Naive B cell (primary cell): ENCODE data around the gene GM2A. TPM values are rescaled to one million over a fixed set of nuclear protein-coding genes. Genes with fewer than 3 reads are reported as not detected.

Experiments
- ATAC-seq, 2 donors: fragments of 150-1000 bp; cut with Tn5 transposase; 2 replicates each; pipeline ENCODE4 v1.10.0; 2021; ENCODE audit warnings: low read depth in 2 of 2, mild to moderate bottlenecking in 2 of 2, moderate library complexity in 2 of 2
- DNase-seq: peaks from one replicate; pipeline ENCODE4 v3.0.0; 2022
- H3K27ac Mint-ChIP-seq, 6 donors: one replicate each; pipeline ENCODE4 v1.8.0; 2020 to 2022; ENCODE audit warnings: mild to moderate bottlenecking in 6 of 6, mixed read lengths in 6 of 6, moderate library complexity in 5 of 6, inconsistent platforms in 2 of 6
- H3K27me3 Mint-ChIP-seq, 3 donors: one replicate each; pipeline ENCODE4 v1.8.0; 2021 to 2022; ENCODE audit warnings: mixed read lengths in 3 of 3, mild to moderate bottlenecking in 1 of 3
- H3K36me3 Mint-ChIP-seq, 2 donors: one replicate each; pipeline ENCODE4 v1.8.0; 2020 to 2022; ENCODE audit warnings: mixed read lengths in 2 of 2, inconsistent platforms in 1 of 2, mild to moderate bottlenecking in 1 of 2
- H3K4me1 Mint-ChIP-seq, 3 donors: one replicate each; pipeline ENCODE4 v1.8.0; 2020 to 2022; ENCODE audit warnings: mixed read lengths in 3 of 3, inconsistent platforms in 1 of 3, mild to moderate bottlenecking in 1 of 3, moderate library complexity in 1 of 3
- H3K4me3 Mint-ChIP-seq, 8 donors: one replicate each; pipeline ENCODE4 v1.8.0; 2020 to 2022; ENCODE audit warnings: mild to moderate bottlenecking in 8 of 8, mixed read lengths in 8 of 8, moderate library complexity in 8 of 8, inconsistent platforms in 2 of 8
- H3K9me3 Mint-ChIP-seq, 7 donors: one replicate each; pipeline ENCODE4 v1.8.0; 2020 to 2022; ENCODE audit warnings: mixed read lengths in 7 of 7, mild to moderate bottlenecking in 5 of 7, inconsistent platforms in 2 of 7, moderate library complexity in 1 of 7
- polyA plus RNA-seq, 6 donors: library from polyadenylated mRNA; unstranded; fragments of 300-500 nt; fragmentation: Illumina TruSeq; gene quantifications; one replicate each; pipeline ENCODE4 v1.2.3, GENCODE V29; 2021; ENCODE audit warnings: low read depth in 6 of 6

The GM2A gene
- polyA plus RNA-seq, 6 donors from 2014 or later, result 37.6 to 74.5 (median 53.4) TPM

DNA sequence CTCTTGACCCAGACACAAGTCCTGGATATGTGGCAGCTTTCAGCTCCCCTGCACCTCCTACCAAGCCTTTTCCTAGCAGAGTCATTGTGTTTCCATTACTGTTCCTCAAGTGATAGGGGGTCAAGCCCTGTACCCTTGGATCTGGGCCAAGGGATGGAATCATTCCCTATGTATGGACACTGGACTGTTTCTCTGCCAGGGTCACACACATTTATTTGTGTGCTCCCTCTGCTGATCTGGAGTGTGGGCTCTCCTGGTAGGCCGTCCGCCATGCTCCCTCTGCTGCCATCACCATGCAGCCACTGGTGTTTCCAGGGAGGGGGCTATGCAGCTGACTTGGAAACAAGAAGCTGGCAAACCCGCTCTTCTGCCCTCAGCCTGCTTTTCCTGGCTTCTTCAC lies 9.5 kb downstream of the GM2A start:
- peak overlapping the region in 1 of 8 donors; percentile 35 for H3K4me3 Mint-ChIP-seq
- peaks cover 18 to 51% of the 10 kb centered on the region in 2 donors for H3K36me3 Mint-ChIP-seq
- no peak for ATAC-seq
- no peak for DNase-seq
- H3K4me1 Mint-ChIP-seq, result peaks cover 51 to 57% (median 56%) of the 10 kb centered on the region in 3 donors
- H3K27me3 Mint-ChIP-seq, result no peaks in the 10 kb centered on the region
- no peaks in the 10 kb centered on the region for H3K9me3 Mint-ChIP-seq
- peak overlapping the region; percentile 10 to 85 (median 76) for H3K27ac Mint-ChIP-seq

DNA sequence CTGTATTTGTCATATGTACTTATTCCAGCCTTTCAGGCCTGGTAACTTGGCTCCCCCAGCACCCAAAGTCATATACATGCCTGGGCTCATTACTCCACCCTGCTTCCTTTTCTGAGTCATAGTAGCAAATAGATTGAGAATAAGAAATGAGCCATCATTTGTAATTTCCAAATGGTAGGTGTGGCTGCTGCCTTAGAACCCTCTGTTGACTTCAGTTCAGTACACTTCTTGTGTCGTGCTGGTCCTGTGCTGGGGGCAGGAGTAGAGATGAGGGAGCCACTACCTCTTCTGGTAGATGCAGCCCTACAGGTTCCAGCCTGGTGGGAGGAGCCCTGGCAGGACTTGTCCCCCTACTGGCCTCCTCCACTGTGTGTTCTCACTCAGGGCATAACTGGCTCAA lies 11.1 kb downstream of the GM2A start:
- no peak for ATAC-seq
- Mint-ChIP-seq H3K4me1 (peaks cover 35 to 41% (median 40%) of the 10 kb centered on the region in 3 donors), H3K36me3 (peaks cover 19 to 43% of the 10 kb centered on the region in 2 donors), H3K27me3 (no peaks in the 10 kb centered on the region), H3K9me3 (no peaks in the 10 kb centered on the region), H3K27ac (peak overlapping the region; percentile 74 to 92 (median 86)), H3K4me3 (peak overlapping the region in 1 of 8 donors; percentile 40)
- no peak for DNase-seq

DNA sequence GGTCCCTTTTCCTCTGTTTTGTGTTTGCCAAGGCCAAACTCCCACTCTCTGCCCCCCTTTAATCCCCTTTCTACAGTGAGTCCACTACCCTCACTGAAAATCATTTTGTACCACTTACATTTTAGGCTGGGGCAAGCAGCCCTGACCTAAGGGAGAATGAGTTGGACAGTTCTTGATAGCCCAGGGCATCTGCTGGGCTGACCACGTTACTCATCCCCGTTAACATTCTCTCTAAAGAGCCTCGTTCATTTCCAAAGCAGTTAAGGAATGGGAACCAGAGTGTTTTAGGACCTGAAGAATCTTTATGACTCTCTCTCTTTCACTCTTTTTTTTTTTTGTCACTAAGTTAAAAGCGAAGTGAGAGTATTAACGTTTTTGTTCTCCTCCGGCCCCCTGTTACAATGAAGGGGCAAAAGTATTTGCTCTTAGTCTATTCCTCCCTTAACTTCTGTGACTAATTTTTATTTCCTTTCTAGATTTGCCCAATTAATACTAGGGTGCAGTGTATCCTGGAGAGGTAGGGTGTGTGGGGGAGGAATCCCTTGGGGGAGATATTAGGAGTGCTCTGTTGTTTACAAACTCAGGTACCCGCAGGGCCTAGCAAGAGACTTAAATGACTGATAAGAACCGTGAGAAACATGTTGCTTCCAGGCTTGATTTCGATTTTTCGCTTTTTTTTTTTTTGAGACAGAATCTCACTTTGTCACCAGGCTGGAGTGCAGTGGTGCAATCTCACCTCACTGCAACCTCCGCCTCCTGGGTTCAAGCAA lies 14.7 kb downstream of the GM2A start:
- H3K9me3 Mint-ChIP-seq, result no peaks in the 10 kb centered on the region
- peaks cover 12 to 33% of the 10 kb centered on the region in 2 donors for H3K36me3 Mint-ChIP-seq
- peak overlapping the region in 4 of 6 donors; percentile 35 to 92 (median 58) for H3K27ac Mint-ChIP-seq
- no peak for ATAC-seq
- H3K4me3 Mint-ChIP-seq, result no peak overlapping the region
- H3K4me1 Mint-ChIP-seq, result peaks cover 18 to 24% (median 19%) of the 10 kb centered on the region in 3 donors
- no peaks in the 10 kb centered on the region for H3K27me3 Mint-ChIP-seq
- no peak for DNase-seq

DNA sequence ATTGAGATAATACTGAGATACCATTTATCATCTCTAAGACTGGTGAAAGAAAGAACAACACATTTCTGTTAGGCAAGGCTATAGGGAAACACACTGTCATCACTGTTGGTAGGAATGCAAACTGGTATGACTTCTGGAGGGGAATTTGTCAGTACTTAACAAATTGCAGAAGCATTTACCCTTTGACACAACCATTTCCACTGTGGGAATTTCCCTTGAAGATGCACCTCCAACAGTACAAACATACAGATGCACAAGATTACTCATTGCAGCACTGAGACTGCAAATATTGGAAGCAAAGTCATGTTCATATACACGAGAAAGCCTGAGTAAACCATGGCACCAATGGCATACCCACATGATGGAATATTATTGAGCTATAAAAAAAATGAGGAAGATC lies 17.6 kb downstream of the GM2A start:
- Mint-ChIP-seq H3K4me3 (no peak overlapping the region), H3K36me3 (peaks cover 12 to 15% of the 10 kb centered on the region in 2 donors), H3K9me3 (no peaks in the 10 kb centered on the region), H3K27ac (no peak overlapping the region), H3K27me3 (no peaks in the 10 kb centered on the region), H3K4me1 (peaks cover 0 to 10% (median 0%) of the 10 kb centered on the region in 3 donors)
- no peak for DNase-seq
- peak; percentile 93 to 94 for ATAC-seq

DNA sequence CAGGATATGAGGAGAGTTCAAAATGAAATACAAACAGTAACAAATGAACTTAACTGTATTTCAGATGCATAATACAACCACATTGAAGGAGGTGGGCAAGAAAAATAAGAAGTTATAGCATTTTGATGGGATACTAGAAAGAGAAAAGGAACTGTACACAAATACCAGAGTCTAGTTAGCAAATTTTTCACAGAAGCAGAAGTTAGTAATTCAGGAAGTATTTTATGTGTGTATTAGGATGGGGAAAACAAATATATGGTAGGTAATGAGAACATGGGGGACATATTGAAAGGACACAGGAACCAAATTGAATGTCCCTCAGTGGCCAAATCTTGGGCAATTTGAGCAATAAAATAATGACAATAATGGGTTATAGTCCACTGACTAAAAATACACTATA lies 18.4 kb downstream of the GM2A start:
- Mint-ChIP-seq H3K27ac (no peak overlapping the region), H3K36me3 (peaks cover 11 to 12% of the 10 kb centered on the region in 2 donors), H3K4me3 (no peak overlapping the region), H3K4me1 (peaks cover 0 to 10% (median 0%) of the 10 kb centered on the region in 3 donors), H3K9me3 (no peaks in the 10 kb centered on the region), H3K27me3 (no peaks in the 10 kb centered on the region)
- DNase-seq (no peak), ATAC-seq (peak in 1 of 2 donors; percentile 37)

DNA sequence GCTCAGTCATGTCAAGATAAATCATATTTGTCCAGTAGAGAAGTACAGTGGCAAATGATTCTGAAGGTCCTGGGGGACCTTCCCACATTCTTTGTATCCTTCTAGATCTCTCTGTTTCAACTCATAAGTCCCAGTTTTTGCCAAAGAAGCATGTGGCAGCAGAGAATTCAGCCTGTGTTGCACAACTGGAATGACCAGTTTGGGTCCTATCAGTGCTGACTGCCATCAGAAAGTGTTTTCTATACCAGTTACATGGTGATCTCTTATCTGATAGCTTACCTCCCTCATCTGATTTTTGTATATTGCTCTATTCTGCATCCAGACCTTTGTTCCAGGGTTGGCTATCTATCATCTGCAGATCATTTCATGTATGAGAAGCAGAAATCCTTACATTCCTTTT lies 21.7 kb downstream of the GM2A start:
- peak overlapping the region in 1 of 6 donors; percentile 73 for H3K27ac Mint-ChIP-seq
- no peak for DNase-seq
- H3K4me1 Mint-ChIP-seq, result peaks cover 0 to 10% (median 7%) of the 10 kb centered on the region in 3 donors
- no peaks in the 10 kb centered on the region for H3K9me3 Mint-ChIP-seq
- no peaks in the 10 kb centered on the region for H3K27me3 Mint-ChIP-seq
- peaks cover 0 to 5% of the 10 kb centered on the region in 2 donors for H3K36me3 Mint-ChIP-seq
- ATAC-seq, result no peak
- H3K4me3 Mint-ChIP-seq, result no peak overlapping the region

DNA sequence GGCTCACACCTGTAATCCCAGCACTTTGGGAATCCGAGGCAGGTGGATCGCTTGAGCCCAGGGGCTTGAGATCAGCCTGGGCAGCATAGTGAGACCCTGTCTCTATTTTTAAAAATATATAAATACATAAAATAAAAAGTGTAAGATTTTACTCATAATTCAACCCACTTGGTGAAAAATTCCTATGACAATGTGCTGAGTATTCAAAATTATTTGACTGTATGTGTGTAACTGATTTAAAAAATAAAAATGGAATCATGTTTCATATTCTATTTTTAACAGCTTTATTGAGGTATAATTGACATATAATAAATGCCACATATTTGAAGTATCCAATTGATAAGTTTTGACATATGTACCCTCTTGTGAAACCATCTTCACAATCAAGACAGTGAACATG lies 22.8 kb downstream of the GM2A start:
- H3K4me1 Mint-ChIP-seq, result peaks cover 0 to 10% (median 7%) of the 10 kb centered on the region in 3 donors
- H3K27ac Mint-ChIP-seq, result peak overlapping the region in 2 of 6 donors; percentile 2 to 63
- no peak overlapping the region for H3K4me3 Mint-ChIP-seq
- H3K27me3 Mint-ChIP-seq, result no peaks in the 10 kb centered on the region
- H3K36me3 Mint-ChIP-seq, result peaks cover 0 to 5% of the 10 kb centered on the region in 2 donors
- no peak for ATAC-seq
- DNase-seq, result no peak
- H3K9me3 Mint-ChIP-seq, result no peaks in the 10 kb centered on the region

DNA sequence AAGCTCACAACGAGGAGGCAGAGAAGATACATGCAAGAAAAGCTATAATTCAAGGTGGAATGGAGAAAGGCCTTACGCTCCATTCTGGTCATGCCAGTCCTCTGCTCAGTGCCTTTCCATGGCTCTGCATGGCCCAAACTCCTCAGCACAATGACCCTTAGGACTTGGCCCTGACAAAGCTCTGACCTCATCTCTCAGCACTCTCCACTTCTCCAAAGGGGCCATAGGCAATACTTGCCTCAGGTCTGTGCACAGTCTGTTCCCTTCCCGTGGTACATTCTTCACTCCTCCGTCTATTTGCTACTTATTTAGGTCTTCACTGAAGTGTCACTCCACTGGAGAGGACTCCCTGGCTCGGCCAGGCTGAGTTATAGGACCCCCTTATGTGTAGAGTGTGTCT lies 25.9 kb downstream of the GM2A start:
- H3K36me3 Mint-ChIP-seq, result peaks cover 0 to 5% of the 10 kb centered on the region in 2 donors
- no peaks in the 10 kb centered on the region for H3K9me3 Mint-ChIP-seq
- H3K4me3 Mint-ChIP-seq, result no peak overlapping the region
- DNase-seq (no peak), ATAC-seq (no peak)
- H3K27ac Mint-ChIP-seq, result no peak overlapping the region
- H3K4me1 Mint-ChIP-seq, result peaks cover 0 to 7% (median 7%) of the 10 kb centered on the region in 3 donors
- no peaks in the 10 kb centered on the region for H3K27me3 Mint-ChIP-seq

DNA sequence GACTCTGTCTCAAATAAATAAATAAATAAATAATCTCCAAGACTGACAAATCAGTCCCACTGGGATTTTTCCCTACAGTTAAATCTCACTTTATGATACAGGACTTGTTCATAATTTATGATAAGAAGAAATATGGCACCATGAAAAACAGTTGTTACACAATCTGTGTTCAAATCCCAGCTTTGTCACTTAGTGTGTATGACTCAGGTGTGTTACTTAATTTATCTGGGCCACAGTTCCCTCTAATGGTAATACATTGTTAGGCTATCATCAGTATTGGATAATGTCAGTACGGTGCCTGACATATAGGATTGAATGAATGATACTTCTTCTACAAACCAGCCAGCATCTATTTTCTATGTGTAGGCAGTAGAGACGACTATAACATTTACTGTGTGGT lies 27.5 kb downstream of the GM2A start:
- Mint-ChIP-seq H3K27me3 (no peaks in the 10 kb centered on the region), H3K27ac (no peak overlapping the region), H3K4me1 (peaks cover 0 to 9% (median under 1%) of the 10 kb centered on the region in 3 donors), H3K36me3 (peaks cover 0 to 5% of the 10 kb centered on the region in 2 donors), H3K4me3 (no peak overlapping the region), H3K9me3 (no peaks in the 10 kb centered on the region)
- DNase-seq (no peak), ATAC-seq (no peak)

DNA sequence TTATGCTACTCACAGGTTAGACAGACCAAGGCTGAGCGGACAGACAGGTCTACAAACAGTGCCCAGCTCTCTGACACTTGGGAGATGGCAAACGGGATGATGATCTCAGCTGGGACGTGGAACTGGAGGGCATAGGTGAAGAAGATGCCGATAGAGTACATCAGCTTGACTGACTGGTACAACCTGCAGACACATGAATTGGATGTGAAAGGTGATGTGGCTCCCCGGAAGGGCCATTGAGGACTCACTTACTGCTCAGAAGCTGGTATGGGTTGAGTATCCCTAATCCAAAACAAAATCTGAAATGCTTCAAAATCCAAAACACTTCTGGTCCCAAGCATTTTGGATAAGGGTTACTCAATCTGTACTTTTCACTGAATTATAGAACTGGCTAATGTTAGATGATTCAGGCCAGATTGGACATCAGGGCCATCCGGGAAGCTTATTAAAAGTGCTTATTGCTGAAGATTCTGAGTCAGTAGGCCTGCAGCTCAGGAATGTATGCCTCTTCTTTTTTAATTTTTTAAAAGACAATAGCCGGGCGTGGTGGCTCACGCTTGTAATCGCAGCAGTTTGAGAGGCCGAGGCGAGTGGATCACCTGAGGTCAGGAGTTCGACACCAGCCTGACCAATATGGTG lies 28.1 kb downstream of the GM2A start:
- Mint-ChIP-seq H3K36me3 (peaks cover 0 to 5% of the 10 kb centered on the region in 2 donors), H3K4me3 (no peak overlapping the region), H3K9me3 (no peaks in the 10 kb centered on the region), H3K4me1 (peaks cover 0 to 11% (median 3%) of the 10 kb centered on the region in 3 donors), H3K27ac (no peak overlapping the region), H3K27me3 (no peaks in the 10 kb centered on the region)
- ATAC-seq (no peak), DNase-seq (no peak)

DNA sequence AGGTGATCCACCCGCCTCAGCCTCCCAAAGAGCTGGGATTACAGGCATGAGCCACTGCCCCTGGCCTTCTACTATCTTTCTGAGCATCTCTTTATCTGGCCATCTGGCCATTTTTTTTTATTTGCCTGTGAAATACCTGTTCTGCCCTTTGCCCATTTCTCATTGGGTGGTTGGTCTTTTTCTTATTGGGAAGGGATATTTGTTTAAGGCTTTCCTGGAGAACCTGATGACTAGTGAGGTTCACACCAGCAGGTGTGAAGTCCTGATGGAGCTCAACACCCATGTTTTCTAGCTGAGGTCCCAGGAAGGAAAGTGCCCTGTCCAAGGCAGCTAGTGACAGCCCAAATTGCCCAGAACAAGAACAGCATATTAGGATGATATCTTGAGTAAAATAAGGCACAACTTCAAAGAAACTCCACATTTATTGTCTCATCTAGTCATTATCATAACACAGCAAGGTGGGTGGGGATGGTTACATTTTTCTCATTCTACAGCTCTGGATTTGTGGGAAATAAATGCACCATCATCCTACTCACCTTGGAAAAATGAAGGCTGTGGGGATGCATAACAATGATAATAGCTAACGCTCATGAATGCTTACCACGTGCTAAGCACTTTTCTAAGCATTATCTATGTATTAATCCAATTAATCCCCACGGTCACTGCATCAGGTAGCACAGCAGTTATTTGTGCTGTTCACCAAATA lies 30.3 kb downstream of the GM2A start:
- no peak overlapping the region for H3K27ac Mint-ChIP-seq
- peaks cover 0 to 11% (median 3%) of the 10 kb centered on the region in 3 donors for H3K4me1 Mint-ChIP-seq
- H3K27me3 Mint-ChIP-seq, result no peaks in the 10 kb centered on the region
- H3K36me3 Mint-ChIP-seq, result no peaks in the 10 kb centered on the region
- no peaks in the 10 kb centered on the region for H3K9me3 Mint-ChIP-seq
- no peak overlapping the region for H3K4me3 Mint-ChIP-seq
- DNase-seq (no peak), ATAC-seq (no peak)

DNA sequence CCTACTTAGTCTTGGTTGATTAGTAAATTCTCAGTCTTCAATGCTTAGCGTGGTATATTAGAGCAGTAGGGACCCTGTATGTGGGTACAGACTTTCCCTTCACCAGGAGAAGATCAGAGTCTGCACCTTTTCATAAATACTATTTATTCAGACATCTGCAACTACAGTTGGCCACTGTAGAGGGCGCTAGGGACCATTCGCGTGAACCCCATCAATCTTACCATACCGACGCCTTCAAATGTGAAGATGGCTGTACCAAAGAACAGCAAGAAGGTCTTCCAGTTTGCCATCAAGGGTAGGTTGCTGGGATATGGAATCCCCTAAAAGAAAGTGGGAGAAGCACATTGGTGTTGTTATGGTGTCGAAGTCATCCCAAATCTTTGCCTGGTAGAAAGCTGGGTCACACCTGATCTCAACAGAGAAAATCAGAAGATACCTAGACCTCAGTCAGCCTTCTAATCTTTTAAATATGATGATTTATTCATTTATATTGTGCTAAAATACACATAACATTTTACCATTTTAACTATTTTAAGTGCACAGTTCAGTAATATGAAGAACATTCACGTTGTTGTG lies 31.5 kb downstream of the GM2A start:
- ATAC-seq, result no peak
- no peak for DNase-seq
- H3K27me3 Mint-ChIP-seq, result no peaks in the 10 kb centered on the region
- H3K9me3 Mint-ChIP-seq, result no peaks in the 10 kb centered on the region
- no peaks in the 10 kb centered on the region for H3K36me3 Mint-ChIP-seq
- peaks cover 0 to 8% (median 3%) of the 10 kb centered on the region in 3 donors for H3K4me1 Mint-ChIP-seq
- H3K27ac Mint-ChIP-seq, result no peak overlapping the region
- H3K4me3 Mint-ChIP-seq, result no peak overlapping the region

DNA sequence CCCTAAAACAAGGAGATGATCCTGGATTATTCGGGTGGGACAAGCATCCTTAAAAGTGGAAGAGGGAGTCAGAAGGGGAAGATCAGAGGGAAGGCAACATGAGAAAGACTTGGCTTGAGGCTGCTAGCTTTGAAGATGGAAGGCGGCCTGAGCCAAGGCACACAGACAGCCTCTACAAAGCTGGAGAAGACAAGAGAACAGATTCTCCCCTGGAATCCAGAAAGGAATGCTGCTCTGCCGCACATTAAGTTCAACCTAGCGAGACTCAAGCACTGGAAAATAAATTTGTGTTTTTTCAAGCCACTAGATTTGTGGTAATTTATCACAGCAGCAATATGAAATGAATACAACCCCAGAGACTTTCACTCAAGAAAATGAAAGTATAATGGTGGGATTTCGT lies 32.7 kb downstream of the GM2A start:
- DNase-seq, result no peak
- peaks cover 0 to 8% (median 3%) of the 10 kb centered on the region in 3 donors for H3K4me1 Mint-ChIP-seq
- no peaks in the 10 kb centered on the region for H3K36me3 Mint-ChIP-seq
- peaks cover 0 to 2% (median 0%) of the 10 kb centered on the region in 7 donors for H3K9me3 Mint-ChIP-seq
- H3K27me3 Mint-ChIP-seq, result no peaks in the 10 kb centered on the region
- no peak overlapping the region for H3K27ac Mint-ChIP-seq
- no peak overlapping the region for H3K4me3 Mint-ChIP-seq
- ATAC-seq, result no peak
